GM18909 (cell line): ENCODE data around the gene PRR7.
"Not testable (repeated sequence)": the region's sequence is repeated elsewhere in the genome, so short reads cannot be mapped to it uniquely, and the experiment has no call there.

ENCODE experiments used
- ATAC-seq: cut with Tn5 transposase; IDR thresholded peaks from one replicate; pipeline ENCODE4 v1.9.1; 2021; ENCODE audit warnings: mild to moderate bottlenecking; ENCODE audit not compliant: unreplicated experiment, poor library complexity

Gene PRR7

GRCh38 chr5:177477701-177478477 lies 31.3 kb downstream of the PRR7 start:
- ATAC-seq = no peak

GRCh38 chr5:177478711-177479646 lies 32.4 kb downstream of the PRR7 start:
- ATAC-seq = no peak

- ATAC-seq = no peak
Measured at GRCh38 chr5:177479774-177480173, 33.2 kb downstream of the PRR7 start.

- ATAC-seq = no peak
Measured at GRCh38 chr5:177482359-177482795, 35.8 kb downstream of the PRR7 start.

GRCh38 chr5:177483042-177483441 lies 36.4 kb downstream of the PRR7 start:
- ATAC-seq = no peak

GRCh38 chr5:177483994-177484901 lies 37.6 kb downstream of the PRR7 start:
- ATAC-seq = no peak

GRCh38 chr5:177484902-177485549 lies 38.4 kb downstream of the PRR7 start:
- no peak for ATAC-seq

- not testable (repeated sequence) for ATAC-seq
Measured at GRCh38 chr5:177485753-177486152, 39.1 kb downstream of the PRR7 start.

GRCh38 chr5:177486256-177486655 lies 39.6 kb downstream of the PRR7 start:
- no peak for ATAC-seq

- ATAC-seq = no peak
Measured at GRCh38 chr5:177487144-177487543, 40.5 kb downstream of the PRR7 start.

- no peak for ATAC-seq
Measured at GRCh38 chr5:177487975-177488374, 41.4 kb downstream of the PRR7 start.

- no peak for ATAC-seq
Measured at GRCh38 chr5:177489119-177489716, 42.6 kb downstream of the PRR7 start.

GRCh38 chr5:177490311-177490991 lies 43.8 kb downstream of the PRR7 start:
- ATAC-seq = no peak

- no peak for ATAC-seq
Measured at GRCh38 chr5:177490992-177491391, 44.4 kb downstream of the PRR7 start.

GRCh38 chr5:177491429-177491945 lies 44.9 kb downstream of the PRR7 start:
- ATAC-seq = no peak

- ATAC-seq = no peak
Measured at GRCh38 chr5:177491983-177492746, 45.6 kb downstream of the PRR7 start.

GRCh38 chr5:177492841-177493240 lies 46.2 kb downstream of the PRR7 start:
- ATAC-seq = no peak

- ATAC-seq = no peak
Measured at GRCh38 chr5:177493795-177494345, 47.3 kb downstream of the PRR7 start.
